BE2C (cell line): ENCODE data around the gene LBR. TPM values are rescaled to one million over a fixed set of nuclear protein-coding genes. Genes with fewer than 3 reads are reported as not detected.

Experiments
- DNase-seq: peaks from one replicate; pipeline ENCODE4 v3.0.0-alpha.2; 2020
- H3K27me3 ChIP-seq: fragments of 250-450 bp; sonication (Bioruptor Pico); 2 replicates; pipeline ENCODE4 v1.5.1; 2020; ENCODE audit warnings: mild to moderate bottlenecking
- H3K36me3 ChIP-seq: fragments of 250-450 bp; sonication (Bioruptor Pico); 2 replicates; pipeline ENCODE4 v1.5.1; 2020; ENCODE audit warnings: mild to moderate bottlenecking
- H3K4me1 ChIP-seq: fragments of 250-450 bp; sonication (Bioruptor Pico); 2 replicates; pipeline ENCODE4 v1.5.1; 2020
- H3K4me3 ChIP-seq: 2 replicates; pipeline ENCODE4 v1.5.1; 2011; ENCODE audit warnings: low read depth, low read length
- H3K9me3 ChIP-seq: fragments of 250-450 bp; sonication (Bioruptor Pico); 2 replicates; pipeline ENCODE4 v1.5.1; 2020
- polyA plus RNA-seq: library from polyadenylated mRNA; unstranded; fragments of >200 nt; gene quantifications from one replicate; pipeline ENCODE4 v1.2.1, GENCODE V29; 2012; ENCODE audit warnings: low read depth, missing spikeins; ENCODE audit not compliant: insufficient read length, insufficient read depth
- TF ChIP-seq, protein P1 (sequence below): IDR thresholded peaks from 2 replicates; pipeline ENCODE4 v1.5.1; 2012; ENCODE audit warnings: mild to moderate bottlenecking, low read depth, low read length

Gene LBR
- 34.2 TPM for polyA plus RNA-seq

DNA sequence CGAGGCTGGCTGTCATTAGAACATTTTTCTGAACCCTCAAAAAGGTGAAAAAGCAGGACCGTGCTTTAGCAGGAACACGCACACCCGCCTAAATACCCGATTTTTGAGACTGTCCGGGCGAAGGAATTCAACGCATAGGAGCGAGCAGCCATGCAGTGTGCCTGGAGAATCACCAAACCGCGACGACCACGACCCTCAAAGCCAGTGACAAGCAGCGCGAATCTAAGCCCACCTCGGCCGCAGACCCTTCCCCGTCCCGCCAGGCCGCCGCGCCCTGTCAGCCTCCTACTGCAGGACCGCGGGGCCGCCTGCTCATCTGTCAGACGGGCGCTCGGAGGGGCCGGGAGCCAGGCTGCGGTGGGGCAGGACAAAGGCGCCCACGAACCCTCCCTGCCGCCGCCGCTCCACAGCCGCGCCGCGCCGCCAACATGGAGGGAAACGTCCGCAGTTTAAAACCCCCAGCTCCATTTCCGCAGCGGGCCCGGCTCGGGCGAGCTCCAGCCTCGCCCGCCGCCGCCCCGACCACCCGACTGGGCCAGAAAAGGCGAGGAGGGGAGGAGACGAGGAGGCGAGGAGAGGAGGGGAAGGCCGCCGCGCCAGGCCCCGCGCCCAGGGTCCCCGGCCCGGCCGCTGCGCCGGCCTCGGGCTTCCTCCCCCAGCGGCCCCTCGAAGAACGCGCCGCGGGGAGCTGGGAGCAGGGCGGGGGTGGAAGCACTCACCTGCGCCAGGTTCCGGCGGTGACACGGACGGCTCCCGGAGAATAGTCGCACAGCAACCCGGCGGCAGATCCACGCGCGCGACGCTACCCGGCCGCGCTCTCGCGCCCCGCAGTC is at the start of gene LBR:
TSS of gene LBR (minus strand) at position 804 of the 833 bp plus-strand sequence. CDS start 3,963 bp downstream, outside the sequence.
- peak within 1 kb of the TSS; percentile 96 for H3K4me3 ChIP-seq
- TF ChIP-seq, protein P1, sequence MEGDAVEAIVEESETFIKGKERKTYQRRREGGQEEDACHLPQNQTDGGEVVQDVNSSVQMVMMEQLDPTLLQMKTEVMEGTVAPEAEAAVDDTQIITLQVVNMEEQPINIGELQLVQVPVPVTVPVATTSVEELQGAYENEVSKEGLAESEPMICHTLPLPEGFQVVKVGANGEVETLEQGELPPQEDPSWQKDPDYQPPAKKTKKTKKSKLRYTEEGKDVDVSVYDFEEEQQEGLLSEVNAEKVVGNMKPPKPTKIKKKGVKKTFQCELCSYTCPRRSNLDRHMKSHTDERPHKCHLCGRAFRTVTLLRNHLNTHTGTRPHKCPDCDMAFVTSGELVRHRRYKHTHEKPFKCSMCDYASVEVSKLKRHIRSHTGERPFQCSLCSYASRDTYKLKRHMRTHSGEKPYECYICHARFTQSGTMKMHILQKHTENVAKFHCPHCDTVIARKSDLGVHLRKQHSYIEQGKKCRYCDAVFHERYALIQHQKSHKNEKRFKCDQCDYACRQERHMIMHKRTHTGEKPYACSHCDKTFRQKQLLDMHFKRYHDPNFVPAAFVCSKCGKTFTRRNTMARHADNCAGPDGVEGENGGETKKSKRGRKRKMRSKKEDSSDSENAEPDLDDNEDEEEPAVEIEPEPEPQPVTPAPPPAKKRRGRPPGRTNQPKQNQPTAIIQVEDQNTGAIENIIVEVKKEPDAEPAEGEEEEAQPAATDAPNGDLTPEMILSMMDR, result no peak
- peaks cover 26% of the 10 kb centered on the region for H3K4me1 ChIP-seq
- peak; percentile 56 for DNase-seq
- H3K36me3 ChIP-seq, result peaks cover 7% of the 10 kb centered on the region
- H3K9me3 ChIP-seq, result no peaks in the 10 kb centered on the region; the same call in 1 of the 2 replicates
- H3K27me3 ChIP-seq, result no peaks in the 10 kb centered on the region

DNA sequence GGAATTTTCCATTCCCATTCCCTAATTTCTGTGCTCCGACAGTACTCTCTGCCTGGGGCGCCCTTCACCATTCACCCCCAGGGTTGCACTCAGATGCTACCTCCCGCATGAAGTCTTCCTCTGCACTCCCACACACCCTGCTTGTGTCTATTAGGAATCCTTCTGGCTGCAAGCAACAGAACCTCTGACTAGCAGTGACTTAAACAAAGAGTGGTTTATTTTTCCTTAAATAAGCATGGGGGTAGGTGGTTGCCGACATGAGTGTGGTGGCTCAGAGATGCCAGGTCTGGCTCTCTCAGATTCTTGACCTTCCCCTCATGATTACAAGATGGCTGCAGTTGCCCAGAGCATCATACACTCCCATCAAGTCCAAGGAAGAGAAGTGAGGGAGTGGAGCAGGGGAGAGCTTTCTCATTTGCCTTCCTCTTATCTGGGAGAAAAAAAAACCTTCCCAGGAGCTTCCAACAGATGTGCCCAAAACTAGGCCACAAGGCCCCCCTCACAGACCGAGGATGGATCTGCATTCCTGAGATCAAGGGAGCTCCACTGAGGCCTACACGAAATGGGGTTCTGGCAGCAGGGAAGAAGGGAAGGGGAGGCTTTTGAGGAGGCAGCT is 49.6 kb upstream of the LBR start:
- TF ChIP-seq, protein P1, result no peak
- H3K4me3 ChIP-seq, result no peak overlapping the region
- no peak for DNase-seq
- no peaks in the 10 kb centered on the region for H3K4me1 ChIP-seq
- no peaks in the 10 kb centered on the region for H3K27me3 ChIP-seq
- no peaks in the 10 kb centered on the region for H3K36me3 ChIP-seq
- no peaks in the 10 kb centered on the region for H3K9me3 ChIP-seq

DNA sequence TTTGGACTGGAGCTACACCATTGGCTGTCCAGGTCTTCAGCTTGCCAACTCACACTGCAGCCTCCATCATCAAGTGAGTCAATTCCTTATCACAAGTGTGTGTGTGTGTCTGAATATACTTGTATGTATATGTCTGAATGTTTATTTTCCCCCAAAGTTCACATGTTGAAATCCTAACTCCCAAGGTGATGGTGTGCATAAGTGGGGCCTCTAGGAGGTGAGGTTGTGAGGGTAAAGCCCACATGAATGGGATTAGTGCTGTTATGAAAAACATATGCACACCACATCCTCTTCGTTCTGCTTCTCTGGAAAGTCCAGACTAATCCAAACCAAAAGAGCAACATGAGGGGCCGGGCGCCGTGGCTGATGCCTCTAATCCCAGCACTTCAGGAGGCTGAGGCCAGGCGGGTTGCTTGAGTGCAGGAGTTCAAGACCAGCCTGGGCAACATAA is 48.7 kb upstream of the LBR start:
- TF ChIP-seq, protein P1, result no peak
- no peaks in the 10 kb centered on the region for H3K27me3 ChIP-seq
- H3K9me3 ChIP-seq, result no peaks in the 10 kb centered on the region
- no peaks in the 10 kb centered on the region for H3K36me3 ChIP-seq
- no peak for DNase-seq
- H3K4me3 ChIP-seq, result no peak overlapping the region
- H3K4me1 ChIP-seq, result no peaks in the 10 kb centered on the region

DNA sequence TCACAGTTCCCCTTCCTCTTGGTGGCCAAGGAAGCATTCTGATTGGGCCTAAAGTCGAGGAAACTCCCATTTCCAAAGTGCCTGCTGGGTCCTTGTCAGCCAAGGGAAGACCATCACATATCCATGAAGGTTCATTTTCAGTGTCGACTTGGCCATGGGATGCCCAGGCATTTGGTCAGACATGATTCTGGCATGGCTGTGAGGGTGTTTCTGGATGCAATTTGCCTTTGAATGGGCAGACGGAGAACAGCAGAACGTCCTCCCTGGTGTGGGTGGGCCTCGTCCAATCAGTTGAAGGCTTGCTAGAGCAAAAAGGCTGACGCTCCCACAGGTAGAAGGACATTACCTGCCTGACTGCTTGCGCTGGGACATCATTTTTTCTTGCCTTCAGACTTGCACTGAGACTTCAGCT is 48.3 kb upstream of the LBR start:
- H3K9me3 ChIP-seq, result no peaks in the 10 kb centered on the region
- no peak for DNase-seq
- no peaks in the 10 kb centered on the region for H3K4me1 ChIP-seq
- H3K36me3 ChIP-seq, result no peaks in the 10 kb centered on the region
- H3K27me3 ChIP-seq, result no peaks in the 10 kb centered on the region
- TF ChIP-seq, protein P1, result no peak
- no peak overlapping the region for H3K4me3 ChIP-seq

DNA sequence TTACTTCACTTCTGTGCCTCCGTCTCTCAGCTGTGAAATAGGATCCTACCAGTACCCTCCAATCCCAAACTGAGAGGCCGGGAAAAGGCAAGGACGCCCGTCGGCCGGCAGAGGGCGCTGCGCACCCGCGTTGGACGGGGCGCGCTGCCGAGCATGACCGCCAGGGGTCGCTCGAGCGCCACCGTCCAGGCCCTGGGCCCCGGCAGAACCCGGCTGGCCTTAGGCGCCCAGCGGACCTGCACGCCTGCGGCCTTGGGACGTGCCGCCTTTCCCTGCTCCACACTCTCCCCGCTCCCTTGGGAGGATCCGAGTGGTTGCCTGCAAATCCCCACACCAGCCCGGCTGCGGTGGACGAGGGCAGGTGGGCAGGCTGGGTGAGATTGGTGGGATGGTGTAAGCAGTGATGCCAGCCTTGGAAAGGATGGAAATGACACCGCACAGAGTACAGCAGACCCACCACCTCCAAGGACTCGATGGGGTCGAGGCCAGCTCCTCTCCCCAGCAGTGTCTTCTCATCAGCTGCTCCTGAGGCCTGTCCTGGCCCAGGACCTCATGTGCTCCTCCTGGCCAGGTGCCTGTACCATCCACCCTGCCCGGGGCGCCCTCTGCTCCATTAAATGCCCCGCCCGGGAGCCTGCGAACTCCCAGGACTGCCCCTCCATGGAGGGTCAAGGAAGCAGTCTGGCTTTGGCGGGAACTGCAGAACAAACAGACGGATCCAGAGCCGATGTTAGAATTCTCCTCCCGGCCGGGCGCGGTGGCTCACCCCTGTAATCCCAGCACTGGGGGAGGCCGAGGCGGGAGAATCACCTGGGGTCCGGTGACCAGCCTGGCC is 47.4 kb upstream of the LBR start:
- H3K4me1 ChIP-seq, result no peaks in the 10 kb centered on the region
- TF ChIP-seq, protein P1, result peak; percentile 100
- no peak overlapping the region; the same call in 1 of the 2 replicates for H3K4me3 ChIP-seq
- H3K36me3 ChIP-seq, result no peaks in the 10 kb centered on the region
- H3K9me3 ChIP-seq, result no peaks in the 10 kb centered on the region
- peak; percentile 89 for DNase-seq
- no peaks in the 10 kb centered on the region for H3K27me3 ChIP-seq
